Breast epithelium (tissue), 3 donors: ENCODE results near the gene TMEM123.

ENCODE experiments used
- POLR2A ChIP-seq: fragments of 450-650 bp; IDR thresholded peaks from one replicate; pipeline ENCODE4 v1.6.1; 2016; ENCODE audit warnings: antibody characterized with exemption, mild to moderate bottlenecking, moderate library complexity
- POLR2AphosphoS5 ChIP-seq, 3 donors: sonication (generic); formaldehyde crosslinking; IDR thresholded peaks; one replicate each; pipeline ENCODE4 v1.6.1; 2017; ENCODE audit warnings: antibody characterized with exemption in 3 of 3
- TF ChIP-seq, protein P1 (sequence below), 3 donors: fragments of 450-650 bp; IDR thresholded peaks; one replicate each; pipeline ENCODE4 v1.5.1; 2016 to 2017; ENCODE audit warnings: antibody characterized with exemption in 3 of 3, mild to moderate bottlenecking in 3 of 3, moderate library complexity in 3 of 3

DNA sequence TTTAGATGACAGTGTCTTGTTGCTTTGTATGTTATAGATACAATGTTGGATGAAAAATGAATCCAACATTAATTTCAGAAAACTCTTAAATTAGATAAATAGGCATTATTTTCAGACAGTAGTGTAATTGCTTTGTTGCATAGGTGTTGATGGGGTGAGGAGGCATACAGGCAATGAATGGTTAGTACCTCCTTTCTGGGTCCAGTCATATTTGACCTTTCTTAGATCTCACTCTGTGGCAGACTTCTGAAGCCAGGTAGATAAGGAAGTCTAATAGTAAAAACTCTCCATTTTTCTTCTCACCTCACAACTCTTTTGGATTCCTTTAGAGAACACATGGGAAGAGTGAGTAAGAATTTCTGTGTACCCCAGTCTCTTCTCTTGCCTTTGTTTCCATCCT, 73.7 kb downstream of the TMEM123 start:
- TF ChIP-seq, protein P1, sequence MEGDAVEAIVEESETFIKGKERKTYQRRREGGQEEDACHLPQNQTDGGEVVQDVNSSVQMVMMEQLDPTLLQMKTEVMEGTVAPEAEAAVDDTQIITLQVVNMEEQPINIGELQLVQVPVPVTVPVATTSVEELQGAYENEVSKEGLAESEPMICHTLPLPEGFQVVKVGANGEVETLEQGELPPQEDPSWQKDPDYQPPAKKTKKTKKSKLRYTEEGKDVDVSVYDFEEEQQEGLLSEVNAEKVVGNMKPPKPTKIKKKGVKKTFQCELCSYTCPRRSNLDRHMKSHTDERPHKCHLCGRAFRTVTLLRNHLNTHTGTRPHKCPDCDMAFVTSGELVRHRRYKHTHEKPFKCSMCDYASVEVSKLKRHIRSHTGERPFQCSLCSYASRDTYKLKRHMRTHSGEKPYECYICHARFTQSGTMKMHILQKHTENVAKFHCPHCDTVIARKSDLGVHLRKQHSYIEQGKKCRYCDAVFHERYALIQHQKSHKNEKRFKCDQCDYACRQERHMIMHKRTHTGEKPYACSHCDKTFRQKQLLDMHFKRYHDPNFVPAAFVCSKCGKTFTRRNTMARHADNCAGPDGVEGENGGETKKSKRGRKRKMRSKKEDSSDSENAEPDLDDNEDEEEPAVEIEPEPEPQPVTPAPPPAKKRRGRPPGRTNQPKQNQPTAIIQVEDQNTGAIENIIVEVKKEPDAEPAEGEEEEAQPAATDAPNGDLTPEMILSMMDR (IDR thresholded peaks at IDR 0.05), result no peak
- TF ChIP-seq POLR2AphosphoS5 (IDR thresholded peaks at IDR 0.05) (no peak), POLR2A (no peak)
